Mesendoderm (in vitro differentiated cells): ENCODE measurements around the gene RNF222.

Source experiments
- DNase-seq: peaks from one replicate; pipeline ENCODE4 v3.0.0; 2013
- H2AK5ac ChIP-seq: 2 replicates; pipeline ENCODE4 v1.6.1; 2013; ENCODE audit warnings: low read length, inconsistent platforms
- H2BK120ac ChIP-seq: 2 replicates; pipeline ENCODE4 v1.6.1; 2013; ENCODE audit warnings: low read depth, mild to moderate bottlenecking, low read length, moderate library complexity, mixed read lengths
- H2BK15ac ChIP-seq: replicated peaks from 2 replicates; pipeline ENCODE4 v1.6.1; 2013; ENCODE audit warnings: low read depth, mild to moderate bottlenecking, moderate library complexity
- H2BK5ac ChIP-seq: 2 replicates; pipeline ENCODE4 v1.6.1; 2013; ENCODE audit warnings: low read length, inconsistent platforms
- H3K18ac ChIP-seq: 2 replicates; pipeline ENCODE4 v1.6.1; 2013; ENCODE audit warnings: mild to moderate bottlenecking, low read length, mixed read lengths
- H3K23ac ChIP-seq: one replicate; pipeline ENCODE4 v1.6.1; 2013; ENCODE audit warnings: low read length
- H3K27ac ChIP-seq: 2 replicates; pipeline ENCODE4 v1.5.1; 2013; ENCODE audit warnings: low read depth, mild to moderate bottlenecking, inconsistent platforms, low read length, moderate library complexity
- H3K27me3 ChIP-seq: 2 replicates; pipeline ENCODE4 v1.6.1; 2013; ENCODE audit warnings: low read length, control low read depth, mild to moderate bottlenecking, inconsistent platforms; ENCODE audit not compliant: insufficient read depth, poor library complexity
- H3K36me3 ChIP-seq: 2 replicates; pipeline ENCODE4 v1.6.1; 2013; ENCODE audit warnings: low read length, inconsistent platforms; ENCODE audit not compliant: control insufficient read depth, insufficient read depth
- H3K4ac ChIP-seq: one replicate; pipeline ENCODE4 v1.6.1; 2013; ENCODE audit warnings: low read depth, mild to moderate bottlenecking, low read length, moderate library complexity
- H3K4me1 ChIP-seq: 2 replicates; pipeline ENCODE4 v1.6.1; 2013; ENCODE audit warnings: low read depth, low read length, inconsistent platforms; ENCODE audit not compliant: control insufficient read depth
- H3K4me2 ChIP-seq: 2 replicates; pipeline ENCODE4 v1.6.1; 2013; ENCODE audit warnings: low read length
- H3K4me3 ChIP-seq: 2 replicates; pipeline ENCODE4 v1.5.1; 2013; ENCODE audit warnings: mild to moderate bottlenecking, low read length
- H3K56ac ChIP-seq: one replicate; pipeline ENCODE4 v1.6.1; 2013; ENCODE audit warnings: low read length
- H3K79me1 ChIP-seq: 2 replicates; pipeline ENCODE4 v1.6.1; 2013; ENCODE audit warnings: low read length, inconsistent platforms
- H3K79me2 ChIP-seq: 2 replicates; pipeline ENCODE4 v1.6.1; 2013; ENCODE audit warnings: mild to moderate bottlenecking, low read length; ENCODE audit not compliant: control insufficient read depth, insufficient read depth
- H3K9ac ChIP-seq: 2 replicates; pipeline ENCODE4 v1.6.1; 2013; ENCODE audit warnings: low read length, inconsistent platforms
- H4K5ac ChIP-seq: one replicate; pipeline ENCODE4 v1.6.1; 2013; ENCODE audit warnings: low read length
- H4K8ac ChIP-seq: one replicate; pipeline ENCODE4 v1.6.1; 2013; ENCODE audit warnings: low read depth, mild to moderate bottlenecking, control low read depth, low read length, moderate library complexity
- WGBS: extraction: QIAGEN DNeasy Blood & Tissue Kit; methylation state at CpG from one replicate; pipeline ENCODE4 v1.1.7; 2013; ENCODE audit warnings: low lambda C conversion rate, missing lambda C conversion rate; ENCODE audit not compliant: insufficient coverage; ENCODE audit errors: extremely low coverage; 5-methylcytosine and 5-hydroxymethylcytosine counted together

Gene RNF222

DNA sequence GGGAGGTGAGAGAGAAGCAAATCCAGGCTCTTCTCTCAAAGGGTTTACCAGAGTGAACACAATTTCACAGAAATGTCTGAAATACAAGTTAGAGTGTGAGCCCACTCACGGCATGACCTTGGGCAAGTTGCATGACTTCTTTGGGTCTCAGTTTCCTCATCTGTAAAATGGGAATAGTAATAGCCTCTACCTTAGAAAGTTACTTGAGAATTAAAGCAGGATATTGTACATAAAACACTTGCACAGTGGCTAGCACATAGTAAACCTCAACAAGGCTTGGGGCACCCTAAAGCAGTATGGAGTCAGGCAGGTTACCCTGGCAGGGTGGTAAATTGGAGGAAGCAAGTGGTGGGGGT, 13.2 kb upstream of the RNF222 start:
- no peaks in the 10 kb centered on the region for H3K36me3 ChIP-seq
- no peaks in the 10 kb centered on the region for H3K79me1 ChIP-seq
- H3K18ac ChIP-seq, result no peak overlapping the region
- no peak overlapping the region for H3K23ac ChIP-seq
- no peak overlapping the region for H4K8ac ChIP-seq
- H3K56ac ChIP-seq, result no peak overlapping the region
- no peaks in the 10 kb centered on the region for H3K4me1 ChIP-seq
- no peak overlapping the region for H2BK5ac ChIP-seq
- no peak overlapping the region for H3K4ac ChIP-seq
- DNase-seq, result no peak
- no peak overlapping the region for H3K4me2 ChIP-seq
- H2BK120ac ChIP-seq, result no peak overlapping the region
- no peak overlapping the region for H3K27ac ChIP-seq
- H3K79me2 ChIP-seq, result no peaks in the 10 kb centered on the region
- H2AK5ac ChIP-seq, result no peak overlapping the region
- no peak overlapping the region for H4K5ac ChIP-seq
- no peak overlapping the region for H3K4me3 ChIP-seq
- WGBS, result no CpG with 5 or more reads among the region's 1 CpG
- H2BK15ac ChIP-seq, result no peak overlapping the region
- no peak overlapping the region for H3K9ac ChIP-seq
- H3K27me3 ChIP-seq, result no peaks in the 10 kb centered on the region

- no peak overlapping the region for H2BK120ac ChIP-seq
- H3K79me1 ChIP-seq, result no peaks in the 10 kb centered on the region
- no peak overlapping the region for H3K27ac ChIP-seq
- no peaks in the 10 kb centered on the region for H3K27me3 ChIP-seq
- no peak overlapping the region for H3K9ac ChIP-seq
- no peak overlapping the region for H3K4me3 ChIP-seq
- H2BK5ac ChIP-seq, result no peak overlapping the region
- no peak overlapping the region for H3K23ac ChIP-seq
- no peak overlapping the region for H3K18ac ChIP-seq
- H3K4me1 ChIP-seq, result no peaks in the 10 kb centered on the region
- no peaks in the 10 kb centered on the region for H3K79me2 ChIP-seq
- no peak overlapping the region for H4K8ac ChIP-seq
- WGBS, result no CpG with 5 or more reads among the region's 19 CpGs
- H2BK15ac ChIP-seq, result no peak overlapping the region
- H4K5ac ChIP-seq, result peak overlapping the region; percentile 74
- no peak overlapping the region for H3K4me2 ChIP-seq
- no peak overlapping the region for H3K56ac ChIP-seq
- H2AK5ac ChIP-seq, result no peak overlapping the region
- H3K4ac ChIP-seq, result no peak overlapping the region
- DNase-seq, result peak; percentile 93
- H3K36me3 ChIP-seq, result no peaks in the 10 kb centered on the region
Measured at GRCh38 chr17:8409966-8410882, 12.6 kb upstream of the RNF222 start.

DNA sequence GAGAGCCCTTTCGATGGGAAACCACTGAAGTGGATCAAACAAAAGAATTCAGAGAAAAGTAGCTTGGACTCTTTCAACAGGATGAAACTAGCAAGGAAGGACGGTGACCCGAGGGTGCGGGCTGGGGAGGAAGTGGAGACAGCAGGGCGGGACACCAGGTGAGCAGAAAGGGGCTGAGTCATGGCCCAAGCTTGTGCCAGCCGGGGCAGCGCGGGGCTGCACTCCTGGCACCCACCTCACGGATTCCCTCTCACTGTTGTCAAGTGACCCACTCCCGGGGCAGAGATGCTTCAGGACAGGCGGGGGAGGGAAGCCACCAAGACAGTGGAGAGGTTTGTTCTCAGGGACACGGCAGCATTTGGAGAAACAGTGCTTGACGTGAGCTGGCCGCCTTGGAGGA, 10.7 kb upstream of the RNF222 start:
- Histone ChIP-seq H3K56ac (peak overlapping the region; percentile 56), H2BK5ac (peak overlapping the region; percentile 9), H3K4ac (no peak overlapping the region), H3K27ac (no peak overlapping the region), H3K27me3 (no peaks in the 10 kb centered on the region), H3K4me2 (no peak overlapping the region), H4K8ac (no peak overlapping the region), H3K79me1 (no peaks in the 10 kb centered on the region), H3K79me2 (no peaks in the 10 kb centered on the region), H3K9ac (no peak overlapping the region), H3K23ac (no peak overlapping the region), H3K4me1 (no peaks in the 10 kb centered on the region), H2AK5ac (no peak overlapping the region), H4K5ac (no peak overlapping the region), H2BK120ac (no peak overlapping the region), H2BK15ac (no peak overlapping the region), H3K18ac (peak overlapping the region; percentile 56), H3K36me3 (no peaks in the 10 kb centered on the region), H3K4me3 (no peak overlapping the region)
- no CpG with 5 or more reads among the region's 14 CpGs for WGBS
- peak; percentile 59 for DNase-seq

DNA sequence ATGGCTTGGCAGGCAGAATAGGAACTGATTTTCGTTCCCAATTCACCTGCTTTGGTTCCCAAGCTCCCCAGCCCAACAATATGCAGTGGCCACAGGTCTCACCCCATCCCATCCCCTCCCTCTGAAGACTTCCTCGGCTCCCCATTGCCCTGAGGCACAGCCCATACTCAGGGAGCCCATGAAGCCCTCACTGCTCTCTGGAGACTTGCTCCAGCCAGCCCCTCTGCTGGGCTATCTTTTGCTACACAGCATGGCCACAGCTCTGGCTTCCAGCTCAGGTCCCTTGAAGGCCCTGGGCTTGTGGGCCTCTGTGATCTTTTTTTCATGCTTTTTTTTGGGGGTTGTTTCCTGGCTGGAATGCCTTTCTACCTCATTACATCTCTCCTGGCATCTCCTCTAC, 8.5 kb upstream of the RNF222 start:
- Histone ChIP-seq H3K56ac (no peak overlapping the region), H3K23ac (no peak overlapping the region), H3K9ac (no peak overlapping the region), H2BK15ac (no peak overlapping the region), H3K79me2 (no peaks in the 10 kb centered on the region), H3K4ac (no peak overlapping the region), H3K27ac (no peak overlapping the region), H4K5ac (no peak overlapping the region), H3K4me1 (no peaks in the 10 kb centered on the region), H3K4me2 (no peak overlapping the region), H3K27me3 (no peaks in the 10 kb centered on the region), H3K36me3 (no peaks in the 10 kb centered on the region), H3K79me1 (no peaks in the 10 kb centered on the region), H2AK5ac (no peak overlapping the region), H3K18ac (no peak overlapping the region), H2BK5ac (no peak overlapping the region), H2BK120ac (no peak overlapping the region), H3K4me3 (no peak overlapping the region), H4K8ac (no peak overlapping the region)
- WGBS, result no CpG with 5 or more reads among the region's 2 CpGs
- no peak for DNase-seq

- no peak for DNase-seq
- Histone ChIP-seq H2BK5ac (no peak overlapping the region), H3K18ac (no peak overlapping the region), H3K23ac (no peak overlapping the region), H2AK5ac (no peak overlapping the region), H3K79me2 (no peaks in the 10 kb centered on the region), H4K5ac (no peak overlapping the region), H2BK15ac (no peak overlapping the region), H3K4ac (no peak overlapping the region), H3K4me1 (no peaks in the 10 kb centered on the region), H3K4me2 (no peak overlapping the region), H3K9ac (no peak overlapping the region), H4K8ac (no peak overlapping the region), H2BK120ac (no peak overlapping the region), H3K36me3 (no peaks in the 10 kb centered on the region), H3K56ac (no peak overlapping the region), H3K4me3 (no peak overlapping the region), H3K27me3 (no peaks in the 10 kb centered on the region), H3K79me1 (no peaks in the 10 kb centered on the region), H3K27ac (no peak overlapping the region)
- WGBS, result no CpG with 5 or more reads among the region's 11 CpGs
Measured at GRCh38 chr17:8405499-8406016, 7.9 kb upstream of the RNF222 start.
